Measurements from ENCODE around the gene ACADS. TPM values are rescaled to one million over a fixed set of nuclear protein-coding genes. Genes with fewer than 3 reads are reported as not detected.

ACADS gene
- total and polyA plus RNA-seq, 2 of the 8 experiments (the other 6 are each of a cell fraction or from before 2014, with no cell fraction given) = 4.9 to 7.5 TPM

DNA sequence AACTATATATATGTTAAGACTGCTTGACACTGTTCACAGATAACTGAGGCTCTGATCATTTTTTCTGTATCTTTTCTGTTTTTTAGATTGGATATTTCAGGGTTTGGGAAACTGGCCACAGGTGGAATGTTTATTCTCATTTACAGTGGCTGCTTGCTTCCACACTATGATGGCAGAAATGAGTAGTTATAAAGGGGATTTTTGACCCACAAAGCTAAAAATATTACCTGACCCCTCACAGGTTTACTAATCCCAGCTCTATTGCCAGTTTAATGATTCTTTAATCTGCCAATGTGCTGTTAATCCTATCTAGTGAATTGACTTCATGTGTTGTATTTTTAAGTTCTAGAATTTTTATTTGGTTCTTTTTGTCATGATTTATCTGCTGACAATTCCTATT is 29.6 kb downstream of the ACADS start:
- H3K4me3 ChIP-seq (ENCODE audit: extremely low read depth in 1 of 4, insufficient read depth in 2 of 4, low read depth in 3 of 4, low read length in 4 of 4) = no peak overlapping the region
- no peaks in the 10 kb centered on the region for H3K23me2 ChIP-seq (ENCODE audit: low read depth, low read length)
- H3K27me3 ChIP-seq (replicated peaks in 1 of 4; ENCODE audit: control insufficient read depth in 3 of 4, extremely low read depth in 1 of 4, insufficient read depth in 3 of 4, low read length in 3 of 4) = no peaks in the 10 kb centered on the region
- H2BK5ac ChIP-seq (ENCODE audit: low read depth, low read length) = no peak overlapping the region
- H4K5ac ChIP-seq (ENCODE audit: insufficient read length, low read depth, low read length) = no peak overlapping the region
- no peak overlapping the region for H3K9ac ChIP-seq (replicated peaks in 1 of 4; ENCODE audit: extremely low read depth in 1 of 4, low read depth in 3 of 4, low read length in 3 of 4)
- no peaks in the 10 kb centered on the region for H3K79me1 ChIP-seq (ENCODE audit: low read depth, low read length)
- H2AFZ ChIP-seq (ENCODE audit: low read length) = no peak overlapping the region
- H3K4me2 ChIP-seq (ENCODE audit: insufficient read depth in 1 of 2, low read depth in 2 of 2, low read length in 2 of 2) = no peak overlapping the region
- H2BK120ac ChIP-seq (replicated peaks; ENCODE audit: low read depth, low read length) = no peak overlapping the region
- H3K23ac ChIP-seq (ENCODE audit: insufficient read length) = no peak overlapping the region
- no peak overlapping the region for H3K4ac ChIP-seq (replicated peaks; ENCODE audit: insufficient read length, low read depth, low read length)
- no peak overlapping the region for H2BK12ac ChIP-seq (ENCODE audit: low read depth, low read length)
- CTCF ChIA-PET (ENCODE audit: partially characterized antibody) = interaction anchor here (0.6 kb wide), 1 partner anchor 216 kb away, joined by 3 read pairs; no protein-coding TSS in a partner anchor
- no peak overlapping the region for H3K14ac ChIP-seq (ENCODE audit: insufficient read length)
- no peak overlapping the region for H3K56ac ChIP-seq (replicated peaks; ENCODE audit: insufficient read length, low read depth, low read length)
- FAIRE-seq = no peak
- H2AK5ac ChIP-seq (ENCODE audit: low read depth, low read length) = no peak overlapping the region
- no peak overlapping the region for H4K8ac ChIP-seq (ENCODE audit: extremely low read depth, insufficient read depth, low read length)
- no peak overlapping the region for H3K18ac ChIP-seq (ENCODE audit: extremely low read depth, low read length)
- H3K36me3 ChIP-seq (ENCODE audit: control insufficient read depth in 2 of 4, insufficient read depth in 4 of 4, low read length in 3 of 4) = no peaks in the 10 kb centered on the region
- no peak for DNase-seq (ENCODE audit: low read depth in 1 of 2, low spot score in 2 of 2)
- no peak overlapping the region for H2BK20ac ChIP-seq (ENCODE audit: low read length)
- no peaks in the 10 kb centered on the region for H3K79me2 ChIP-seq (ENCODE audit: control insufficient read depth in 1 of 2, insufficient read depth in 2 of 2, low read length in 2 of 2)
- H2BK15ac ChIP-seq (ENCODE audit: low read length) = no peak overlapping the region
- H4K91ac ChIP-seq (replicated peaks; ENCODE audit: insufficient read length, low read length) = no peak overlapping the region
- no peaks in the 10 kb centered on the region for H3K9me3 ChIP-seq (ENCODE audit: insufficient read depth in 2 of 2, low read depth in 1 of 2, low read length in 1 of 2)
- peaks cover 0 to 10% (median 4%) of the 10 kb centered on the region in 4 experiments; a peak in 4 of 7 replicates for H3K4me1 ChIP-seq (replicated peaks in 1 of 4; ENCODE audit: control insufficient read depth in 3 of 4, insufficient read depth in 4 of 4, low read length in 3 of 4)
- H3K27ac ChIP-seq (ENCODE audit: low read depth, low read length) = no peak overlapping the region
- POLR2A ChIA-PET (ENCODE audit: partially characterized antibody) = no interaction called here
- H4K20me1 ChIP-seq (replicated peaks in 1 of 2; ENCODE audit: control insufficient read depth in 1 of 2, insufficient read depth in 2 of 2, low read length in 2 of 2) = peaks cover 0 to 2% of the 10 kb centered on the region in 2 experiments
- TF ChIP-seq EZH2 (IDR thresholded peaks at IDR 0.05; ENCODE audit: low read depth, low read length, severe bottlenecking) = no peak
- TF ChIP-seq EP300 (IDR thresholded peaks at IDR 0.05; ENCODE audit: borderline replicate concordance in 1 of 2, low read depth in 2 of 2, low read length in 2 of 2) = no peak
- TF ChIP-seq CHD1 (IDR thresholded peaks at IDR 0.05; ENCODE audit: low read depth, low read length) = no peak
